Activated naive CD4-positive, alpha-beta T cell treated with anti-CD3 and anti-CD28 coated beads, Interleukin-2, amount 50 U/mL, for 72 hours (primary cell): ENCODE results near the gene KASH5. TPM values are rescaled to one million over a fixed set of nuclear protein-coding genes. Genes with fewer than 3 reads are reported as not detected.
"Not testable (repeated sequence)": the region's sequence is repeated elsewhere in the genome, so short reads cannot be mapped to it uniquely, and the experiment has no call there.

Source experiments
- ATAC-seq, 2 donors: fragments of 150-1000 bp; cut with Tn5 transposase; 2 replicates each; pipeline ENCODE4 v1.10.0; 2021; ENCODE audit warnings: mild to moderate bottlenecking in 2 of 2, moderate library complexity in 2 of 2
- DNase-seq, 2 donors: peaks; one replicate each; pipeline ENCODE4 v3.0.0; 2021 to 2022; ENCODE audit warnings: low spot score in 2 of 2
- H3K27ac Mint-ChIP-seq, 2 donors: one replicate each; pipeline ENCODE4 v1.8.0; 2022; ENCODE audit warnings: mild to moderate bottlenecking in 2 of 2, mixed read lengths in 2 of 2
- H3K36me3 Mint-ChIP-seq, 2 donors: one replicate each; pipeline ENCODE4 v1.8.0; 2022; ENCODE audit warnings: mixed read lengths in 2 of 2
- H3K9me3 Mint-ChIP-seq, 2 donors: one replicate each; pipeline ENCODE4 v1.8.0; 2022; ENCODE audit warnings: mixed read lengths in 2 of 2
- total RNA-seq, 2 donors: library from RNA; stranded (reverse); gene quantifications; one replicate each; pipeline ENCODE4 v1.2.3, GENCODE V29; 2022

KASH5 gene
- total RNA-seq, 2 donors from 2014 or later = 0.95 to 1.7 TPM

DNA sequence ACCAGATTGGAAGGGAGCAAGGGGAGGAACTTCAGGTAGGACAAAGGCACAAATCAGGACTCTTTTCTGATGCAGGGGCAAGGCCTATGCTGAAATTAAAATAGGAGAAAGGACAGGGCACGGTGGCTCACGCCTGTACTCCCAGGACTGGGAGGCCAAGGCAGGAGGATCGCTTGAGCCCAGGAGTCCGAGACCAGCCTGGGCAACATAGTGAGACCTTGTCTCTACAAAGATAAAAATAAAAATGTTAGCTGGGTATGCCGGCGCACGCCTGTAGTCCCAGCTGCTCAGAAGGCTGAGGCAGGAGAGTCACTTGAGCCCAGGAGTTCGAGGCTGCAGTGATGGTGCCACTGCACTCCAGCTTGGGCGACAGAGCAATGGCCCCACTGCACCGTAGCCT is 47.6 kb downstream of the KASH5 start:
- ATAC-seq = no peak
- peaks cover 0 to 5% of the 10 kb centered on the region in 2 donors for H3K36me3 Mint-ChIP-seq
- DNase-seq = no peak
- H3K9me3 Mint-ChIP-seq = no peaks in the 10 kb centered on the region
- H3K27ac Mint-ChIP-seq = no peak overlapping the region

DNA sequence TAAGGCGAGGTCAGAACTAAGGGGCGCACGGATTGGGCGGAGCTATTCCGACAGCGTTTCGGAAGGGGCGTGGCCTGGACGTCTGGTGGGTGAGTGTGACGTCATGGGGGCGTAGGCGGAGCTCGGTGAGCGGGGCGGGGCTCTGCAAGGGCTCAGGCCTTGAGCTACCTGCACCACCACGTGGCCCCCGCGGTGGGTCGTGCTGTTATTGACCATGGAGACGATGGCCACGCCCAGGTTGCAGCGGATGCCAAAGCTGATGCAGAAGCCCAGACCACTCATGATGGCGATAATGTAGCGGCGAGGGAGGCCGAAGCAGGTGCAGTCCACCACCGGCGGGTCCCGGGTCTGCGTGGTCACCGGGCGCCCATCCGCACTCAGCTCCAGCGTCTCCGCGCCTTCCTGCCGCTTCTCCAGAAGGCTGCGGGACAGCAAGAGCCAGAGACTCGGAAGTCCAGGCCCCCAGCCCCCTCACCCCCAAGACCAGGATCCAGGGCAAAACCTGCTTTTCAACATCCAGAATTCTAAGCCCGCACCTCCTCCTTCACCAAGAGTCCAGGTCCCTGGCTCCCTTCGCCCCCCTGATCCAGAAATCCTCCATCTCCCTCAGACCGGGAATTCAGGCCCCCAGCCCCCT is 48.5 kb downstream of the KASH5 start:
- H3K9me3 Mint-ChIP-seq = no peaks in the 10 kb centered on the region
- peaks cover 0 to 5% of the 10 kb centered on the region in 2 donors for H3K36me3 Mint-ChIP-seq
- no peak overlapping the region for H3K27ac Mint-ChIP-seq
- DNase-seq = peak in 1 of 2 donors; percentile 68
- peak in 1 of 2 donors; percentile 33 for ATAC-seq

DNA sequence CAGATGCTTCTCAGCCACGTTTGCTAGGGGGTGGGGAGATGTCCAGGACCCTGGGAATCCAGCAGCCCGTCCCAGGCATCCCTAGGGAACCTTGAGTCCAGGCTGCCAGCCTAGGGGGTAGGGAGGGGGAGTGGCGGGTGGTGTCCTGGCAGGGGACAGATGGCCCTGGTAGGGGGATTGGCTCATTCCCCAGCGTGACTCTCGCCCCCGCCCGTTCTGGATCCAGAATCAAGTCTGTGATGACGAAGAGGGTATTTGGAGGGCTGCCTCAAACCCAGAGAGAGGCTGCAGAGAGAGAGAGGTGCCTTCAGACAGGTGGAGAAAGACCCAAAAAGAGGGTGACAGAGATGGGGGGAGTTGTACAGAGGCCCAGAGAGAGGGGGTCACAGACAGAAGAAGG is 49.2 kb downstream of the KASH5 start:
- DNase-seq (no peak), ATAC-seq (no peak)
- H3K9me3 Mint-ChIP-seq = no peaks in the 10 kb centered on the region
- H3K27ac Mint-ChIP-seq = no peak overlapping the region
- peaks cover 0 to 1% of the 10 kb centered on the region in 2 donors for H3K36me3 Mint-ChIP-seq

DNA sequence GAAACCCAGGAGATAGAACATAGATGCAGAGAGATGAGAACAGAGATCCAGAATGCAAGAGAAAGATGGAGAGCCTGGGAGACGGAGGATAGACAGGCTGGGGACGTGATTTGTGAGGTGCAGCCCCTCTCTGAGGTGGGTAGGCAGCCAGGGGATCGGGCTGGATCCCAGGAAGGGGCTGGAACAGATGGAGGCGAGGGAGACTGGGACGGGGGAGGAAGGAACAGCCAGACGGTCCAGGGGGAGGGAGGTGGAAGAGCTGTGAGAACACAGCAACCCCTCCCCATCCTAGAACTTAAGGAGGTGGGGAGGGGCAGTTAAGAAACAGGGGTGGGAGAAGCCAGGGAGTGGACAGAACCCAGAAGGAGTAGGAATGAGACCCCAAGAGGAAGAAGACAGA is 50.2 kb downstream of the KASH5 start:
- Mint-ChIP-seq H3K36me3 (no peaks in the 10 kb centered on the region), H3K9me3 (no peaks in the 10 kb centered on the region), H3K27ac (no peak overlapping the region)
- ATAC-seq (no peak), DNase-seq (no peak)

DNA sequence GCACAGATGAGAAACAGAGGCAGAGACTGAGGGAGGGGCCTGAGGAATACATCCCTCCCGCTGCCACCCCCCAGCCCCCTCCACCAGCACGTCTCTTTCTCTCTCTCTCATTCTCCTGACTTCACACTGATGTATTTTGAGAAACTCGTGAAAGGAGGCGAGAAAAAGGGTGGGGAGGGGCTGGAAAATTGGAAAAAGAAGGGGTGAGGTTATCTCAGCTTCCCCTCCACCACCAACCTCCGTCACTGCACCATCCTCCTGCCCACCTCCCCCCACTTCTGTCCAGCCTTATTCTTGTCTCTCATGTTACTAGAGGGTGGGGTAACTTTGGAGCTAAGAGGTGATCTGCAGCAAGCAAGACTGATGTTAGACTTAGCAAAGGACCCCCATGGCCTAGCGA is 51.8 kb downstream of the KASH5 start:
- no peak overlapping the region for H3K27ac Mint-ChIP-seq
- no peaks in the 10 kb centered on the region for H3K36me3 Mint-ChIP-seq
- H3K9me3 Mint-ChIP-seq = no peaks in the 10 kb centered on the region
- DNase-seq (no peak), ATAC-seq (no peak)

DNA sequence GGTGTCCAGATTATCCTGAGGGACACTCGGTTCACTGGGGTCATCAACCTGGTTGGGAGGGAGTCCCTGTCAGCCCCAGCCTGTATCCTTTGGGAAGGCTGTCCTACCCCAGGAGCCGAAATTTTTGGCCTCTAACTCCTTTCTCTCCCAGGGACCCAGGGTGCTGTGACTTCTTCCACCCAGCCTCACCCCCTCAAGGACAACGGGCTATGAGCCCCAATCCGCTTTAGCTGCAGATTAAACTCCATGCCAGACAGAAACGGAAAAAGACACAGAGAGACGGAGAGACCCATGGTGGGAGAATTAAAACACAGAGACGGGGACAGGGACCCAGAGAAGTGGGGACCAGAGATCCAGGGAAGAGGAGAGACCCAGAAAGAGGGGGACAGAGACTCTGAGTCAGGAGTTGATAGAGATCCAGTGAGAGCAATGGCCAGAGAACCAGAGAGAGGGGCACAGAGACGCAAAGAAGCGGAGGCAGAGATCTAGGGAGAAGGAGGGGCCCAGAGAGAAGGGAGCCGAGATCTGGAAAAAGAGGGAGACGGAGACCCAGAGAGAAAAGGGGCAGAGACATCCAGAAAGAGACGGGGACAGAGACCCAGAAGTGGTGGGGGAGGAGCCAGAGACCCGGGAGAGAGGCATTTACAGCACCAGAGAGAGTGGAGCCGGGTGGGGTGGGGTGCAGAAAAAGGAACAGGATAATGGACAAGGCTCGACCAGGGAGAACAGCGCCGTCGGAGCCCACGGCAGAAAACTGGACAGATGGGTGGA is 52.6 kb downstream of the KASH5 start:
- Mint-ChIP-seq H3K36me3 (no peaks in the 10 kb centered on the region), H3K27ac (no peak overlapping the region), H3K9me3 (no peaks in the 10 kb centered on the region)
- no peak for DNase-seq
- no peak for ATAC-seq

DNA sequence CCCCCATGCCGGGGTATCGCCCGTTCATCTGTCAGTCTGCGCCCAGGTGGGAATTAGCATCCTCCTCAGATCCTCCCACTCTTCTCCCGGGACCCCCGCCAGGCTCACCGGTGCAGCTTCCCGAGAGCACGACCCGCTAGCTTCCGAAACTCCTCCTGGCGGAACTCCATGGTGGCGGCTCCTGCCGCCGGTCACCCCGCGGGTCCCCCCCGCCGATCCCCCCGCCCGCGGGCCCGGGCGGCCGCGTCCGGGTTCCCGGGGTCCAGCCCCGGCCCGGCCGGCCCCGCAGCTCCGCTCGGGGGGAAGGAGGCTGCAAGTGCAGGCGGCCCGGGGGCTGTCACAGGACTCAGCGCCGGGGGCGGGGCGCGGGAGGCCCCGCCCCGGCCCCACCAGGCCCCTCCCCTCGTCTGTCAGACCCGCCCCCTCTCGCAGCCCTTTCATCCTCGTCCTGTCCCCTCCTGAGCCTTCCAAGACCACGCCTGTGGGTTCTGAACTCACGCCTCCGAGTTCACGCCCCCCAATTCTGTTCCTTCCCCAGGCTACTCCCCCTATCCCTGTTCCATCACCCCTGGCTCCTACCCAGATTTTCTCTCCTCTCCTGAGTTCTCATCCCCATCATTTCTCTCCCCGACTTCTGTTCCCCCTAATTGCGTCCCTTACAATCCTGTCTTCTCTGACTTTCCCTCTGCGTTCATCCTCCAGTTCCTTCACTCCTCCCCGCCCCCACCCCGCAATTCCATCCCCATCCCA is 53.3 kb downstream of the KASH5 start, which contains the start of gene SLC17A7:
Gene SLC17A7 (minus strand): TSS at position 318 of the 750 bp plus-strand sequence. CDS start 148 bp downstream, at position 170.
- H3K9me3 Mint-ChIP-seq = no peaks in the 10 kb centered on the region
- peaks cover 0 to 2% of the 10 kb centered on the region in 2 donors for H3K36me3 Mint-ChIP-seq
- no peak within 1 kb of the TSS for H3K27ac Mint-ChIP-seq
- DNase-seq = no peak
- ATAC-seq = peak in 1 of 2 donors; percentile 19

DNA sequence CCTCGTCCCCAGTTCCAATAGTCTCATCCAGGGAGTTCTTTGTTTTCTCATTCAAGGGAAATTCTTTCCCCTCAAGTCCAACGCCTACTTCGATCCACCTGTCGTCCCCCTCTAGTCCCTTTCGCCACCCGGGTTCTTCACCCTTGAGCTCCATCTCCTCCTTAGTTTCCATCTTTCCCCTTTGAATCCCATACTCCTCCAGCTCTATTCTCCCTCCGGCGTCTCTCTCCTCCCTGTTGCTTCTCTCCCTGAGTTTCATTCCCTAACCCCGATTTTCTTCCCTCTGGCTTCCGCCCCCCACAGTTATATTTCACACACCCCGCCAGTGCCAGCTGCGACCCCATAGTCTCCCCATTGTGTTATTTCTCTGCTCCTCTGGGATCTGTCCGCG is 53.9 kb downstream of the KASH5 start:
- peaks cover 0 to 6% of the 10 kb centered on the region in 2 donors for H3K36me3 Mint-ChIP-seq
- H3K27ac Mint-ChIP-seq = no peak overlapping the region
- no peak for DNase-seq
- no peak for ATAC-seq
- no peaks in the 10 kb centered on the region for H3K9me3 Mint-ChIP-seq

DNA sequence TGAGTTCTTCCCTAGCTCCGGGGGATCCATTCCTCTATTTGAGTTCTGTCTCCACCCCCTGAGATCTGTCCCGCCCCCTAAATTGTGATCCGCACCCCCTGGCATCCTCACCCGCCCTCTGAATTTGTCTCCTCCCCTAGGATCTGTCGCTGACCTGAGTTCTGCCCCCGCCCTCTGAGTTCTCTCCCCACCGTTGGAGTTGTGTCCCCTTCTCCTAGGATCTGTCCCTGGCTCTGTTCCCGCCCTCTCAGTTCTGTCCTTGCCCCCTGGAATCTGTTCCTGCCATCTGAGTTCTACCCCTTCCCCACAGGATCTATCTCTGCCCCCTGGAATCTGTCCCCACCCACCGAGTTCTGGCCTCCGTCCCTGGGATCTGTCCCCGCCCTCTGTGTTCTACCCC is 54.3 kb downstream of the KASH5 start:
- no peak for ATAC-seq
- no peaks in the 10 kb centered on the region for H3K9me3 Mint-ChIP-seq
- peaks cover 0 to 6% of the 10 kb centered on the region in 2 donors for H3K36me3 Mint-ChIP-seq
- no peak overlapping the region for H3K27ac Mint-ChIP-seq
- DNase-seq = no peak

DNA sequence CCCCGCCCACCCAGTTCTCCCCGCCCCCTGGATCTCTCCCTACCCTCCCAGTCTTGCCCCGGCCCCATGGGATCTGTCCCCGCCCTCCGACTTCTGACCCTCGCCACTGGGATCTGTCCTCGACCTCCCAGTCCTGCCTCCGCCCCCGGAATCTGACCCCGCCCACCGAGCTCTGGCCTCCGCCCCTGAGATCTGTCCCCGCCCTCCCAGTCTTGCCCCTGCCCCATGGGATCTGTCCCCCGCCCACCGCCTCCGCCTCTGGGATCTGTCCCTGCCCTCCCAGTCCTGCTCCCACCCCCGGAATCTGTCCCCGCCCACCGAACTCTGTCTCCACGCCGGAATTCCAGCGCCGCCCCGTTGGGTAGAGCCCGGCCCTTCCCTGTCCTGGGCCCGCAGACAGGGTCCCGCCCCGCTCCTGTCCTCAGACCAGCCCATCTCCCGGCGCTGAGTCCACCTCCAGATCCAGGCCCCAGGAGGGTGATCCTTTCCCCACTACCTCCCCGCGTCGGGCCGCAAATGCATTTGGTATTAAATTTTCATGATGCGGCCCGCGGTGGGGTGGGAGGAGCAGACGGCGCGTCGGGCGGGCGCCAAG is 54.8 kb downstream of the KASH5 start:
- H3K9me3 Mint-ChIP-seq = no peaks in the 10 kb centered on the region
- H3K36me3 Mint-ChIP-seq = peaks cover 0 to 6% of the 10 kb centered on the region in 2 donors
- DNase-seq (peak in 1 of 2 donors; percentile 74), ATAC-seq (peak; percentile 30 to 50)
- peak overlapping the region in 1 of 2 donors; percentile 67 for H3K27ac Mint-ChIP-seq

DNA sequence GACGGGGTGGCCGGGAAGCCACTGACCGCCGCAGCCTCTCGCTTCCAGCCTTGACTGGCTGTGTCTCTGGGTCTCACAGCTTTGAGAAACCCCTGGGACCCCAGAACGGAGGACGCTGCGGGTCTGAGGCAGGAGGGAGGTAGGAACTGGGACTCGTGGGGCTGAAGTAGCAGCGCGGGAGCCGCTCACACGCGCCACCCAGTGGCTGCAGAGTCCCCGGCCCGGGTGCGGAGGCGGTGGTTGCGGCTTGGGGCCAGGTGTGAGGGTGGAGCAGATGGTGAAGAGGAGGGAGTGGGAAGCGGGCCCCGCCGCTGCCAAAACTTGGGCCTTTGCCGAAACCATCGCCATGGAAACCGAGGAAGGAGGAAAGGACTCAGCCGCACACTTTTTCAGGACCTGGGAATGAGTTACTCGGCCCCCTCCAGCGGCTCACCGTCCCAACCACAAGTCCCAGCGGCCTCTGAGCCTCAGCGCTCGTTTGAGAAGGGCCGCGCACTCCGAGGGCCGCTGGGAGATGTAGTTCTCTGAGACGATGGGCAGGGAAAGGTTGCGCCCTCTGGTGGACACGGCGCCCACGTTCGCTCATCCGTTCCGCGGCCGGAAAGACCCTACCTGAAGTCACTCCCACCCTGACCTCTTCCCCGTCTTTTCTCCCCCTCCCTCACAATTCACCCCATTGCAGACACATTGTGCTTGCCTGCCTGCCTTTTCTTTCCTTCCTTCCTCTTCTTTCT is 55.5 kb downstream of the KASH5 start:
- ATAC-seq = peak; percentile 86 to 92
- Mint-ChIP-seq H3K9me3 (no peaks in the 10 kb centered on the region), H3K36me3 (peaks cover 0 to 11% of the 10 kb centered on the region in 2 donors), H3K27ac (peak overlapping the region in 1 of 2 donors; percentile 67)
- DNase-seq = peak; percentile 94 to 96

DNA sequence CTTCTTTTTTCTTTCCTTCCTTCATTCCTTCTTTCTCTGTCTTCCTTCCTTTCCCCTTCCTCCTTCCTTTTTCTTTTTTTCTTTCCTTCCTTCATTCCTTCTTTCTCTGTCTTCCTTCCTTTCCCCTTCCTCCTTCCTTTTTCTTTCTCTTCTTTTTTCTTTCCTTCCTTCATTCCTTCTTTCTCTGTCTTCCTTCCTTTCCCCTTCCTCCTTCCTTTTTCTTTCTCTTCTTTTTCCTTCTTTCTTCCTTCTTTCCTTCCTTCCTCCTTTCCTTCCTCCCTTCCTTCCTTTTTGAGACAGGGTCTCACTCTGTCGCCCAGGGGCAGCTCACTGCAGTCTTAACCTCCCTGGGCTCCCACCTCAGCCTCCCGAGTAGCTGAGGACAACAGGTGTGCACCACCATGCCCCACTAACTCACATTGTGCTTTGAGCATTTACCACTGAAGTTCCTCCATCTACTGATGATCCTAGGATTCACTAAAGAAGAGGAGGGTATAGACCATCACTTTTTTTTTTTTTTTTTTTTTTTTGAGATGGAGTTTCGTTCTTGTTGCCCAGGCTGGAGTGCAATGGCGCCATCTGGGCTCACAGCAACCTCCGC is 56.2 kb downstream of the KASH5 start:
- H3K9me3 Mint-ChIP-seq, DNase-seq, ATAC-seq: not testable (repeated sequence)
- Mint-ChIP-seq H3K27ac (peak overlapping the region; percentile 67 to 69), H3K36me3 (peaks cover 0 to 17% of the 10 kb centered on the region in 2 donors)

DNA sequence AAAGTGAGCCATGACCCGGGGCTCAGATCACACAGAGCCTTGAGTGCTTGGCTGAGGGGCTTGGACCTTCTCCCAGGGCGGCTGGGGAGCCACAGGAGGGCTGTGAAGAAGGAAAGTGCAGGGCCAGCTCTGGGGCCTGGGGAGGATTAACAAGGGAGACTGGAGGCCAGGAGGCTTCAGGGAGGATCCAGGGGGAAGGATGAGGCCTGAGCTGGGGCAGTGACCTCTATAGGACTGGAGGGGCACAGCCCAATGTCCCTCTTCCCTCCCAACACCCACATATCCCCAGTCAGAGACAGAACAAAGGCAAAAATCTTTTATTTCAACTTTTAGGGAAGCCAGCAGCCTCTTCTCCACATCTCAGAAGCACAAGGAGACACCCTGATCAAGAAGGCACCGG is 57.9 kb downstream of the KASH5 start:
- Mint-ChIP-seq H3K27ac (no peak overlapping the region), H3K36me3 (peaks cover 5 to 34% of the 10 kb centered on the region in 2 donors), H3K9me3 (no peaks in the 10 kb centered on the region)
- ATAC-seq (no peak), DNase-seq (no peak)

DNA sequence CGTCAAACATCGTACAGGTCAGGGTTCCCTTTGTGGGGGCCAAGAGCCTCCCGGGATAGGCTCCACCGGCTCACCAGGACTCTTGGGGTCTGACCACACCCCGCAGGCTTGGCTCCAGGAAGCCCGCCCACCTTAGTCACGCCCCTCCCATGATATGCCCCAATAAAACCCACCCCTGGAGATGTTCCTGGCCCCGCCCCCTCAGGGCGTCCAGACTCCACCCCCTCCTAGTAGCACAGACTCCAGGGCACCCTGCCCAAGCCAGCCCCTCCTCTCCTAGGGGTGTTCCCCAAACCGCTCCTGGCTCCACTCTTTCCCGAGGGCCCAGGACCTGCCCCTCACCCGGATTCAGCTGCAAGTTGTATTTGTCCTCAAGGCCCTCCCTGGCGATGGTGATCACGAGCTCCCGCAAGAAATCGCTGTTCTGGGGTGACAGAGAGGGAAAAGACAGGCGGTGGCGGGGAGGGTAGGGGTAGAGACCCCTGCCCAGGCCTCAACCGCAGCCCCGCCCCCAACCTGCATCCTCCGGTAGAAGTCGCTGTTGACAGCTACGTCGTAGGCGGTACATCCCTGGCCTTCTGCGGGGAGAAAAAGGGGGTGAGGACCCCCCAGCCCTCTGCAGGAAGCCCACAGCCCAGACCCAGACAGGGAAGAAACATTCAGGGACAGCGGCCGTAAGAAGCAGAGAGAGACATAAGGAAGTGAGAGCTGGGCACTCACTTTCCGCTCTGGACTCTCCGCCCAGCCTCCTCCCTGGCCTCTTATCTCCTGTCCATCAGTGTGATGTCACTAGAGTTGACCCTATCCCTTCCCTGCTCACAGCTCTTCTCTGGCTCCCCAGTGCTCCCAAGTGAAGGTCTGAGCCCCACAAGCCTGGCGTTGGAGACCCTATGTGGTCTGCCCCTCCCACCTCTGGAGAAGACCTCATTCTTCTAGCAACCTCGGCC is 59.7 kb downstream of the KASH5 start:
- H3K27ac Mint-ChIP-seq = peak overlapping the region in 1 of 2 donors; percentile 47
- H3K9me3 Mint-ChIP-seq = no peaks in the 10 kb centered on the region
- DNase-seq (no peak), ATAC-seq (no peak)
- H3K36me3 Mint-ChIP-seq = peaks cover 11 to 41% of the 10 kb centered on the region in 2 donors

DNA sequence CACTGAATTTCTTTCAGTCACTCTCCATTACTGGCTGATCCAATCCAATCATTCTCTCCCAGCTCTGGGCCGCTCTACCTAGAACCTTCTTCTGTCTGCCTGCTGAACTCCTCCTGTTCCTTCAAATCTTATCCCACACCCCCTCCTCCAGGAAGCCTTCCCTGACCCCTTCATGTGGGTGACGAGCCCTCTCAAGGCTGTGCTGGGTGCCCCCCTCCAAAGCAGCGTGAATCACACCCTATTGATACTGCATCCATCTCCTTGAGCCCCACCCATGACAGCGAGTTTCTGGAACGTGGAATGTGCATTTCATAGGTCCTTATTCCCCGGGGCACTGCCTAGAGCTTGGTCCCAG is 60.4 kb downstream of the KASH5 start:
- H3K27ac Mint-ChIP-seq = peak overlapping the region; percentile 17 to 47

More for the DNA sequence above, 60.4 kb downstream of the KASH5 start:
- Mint-ChIP-seq H3K9me3 (no peaks in the 10 kb centered on the region), H3K36me3 (peaks cover 11 to 41% of the 10 kb centered on the region in 2 donors)
- no peak for ATAC-seq
- no peak for DNase-seq
